OCI-LY1 (cell line): ENCODE measurements around the gene PTPRN2.

Source experiments
- H2AFZ ChIP-seq: fragments of 200-600 bp; sonication (generic), shearing (Covaris generic); 2 replicates; pipeline ENCODE4 v1.6.0; 2014; ENCODE audit warnings: antibody characterized with exemption, mild to moderate bottlenecking, low read length
- H3F3A ChIP-seq: fragments of 200-600 bp; sonication (generic), shearing (Covaris generic); 2 replicates; pipeline ENCODE4 v1.6.0; 2014; ENCODE audit warnings: mild to moderate bottlenecking, antibody characterized with exemption, low read length, moderate library complexity; ENCODE audit not compliant: insufficient read depth
- H3K27ac ChIP-seq: fragments of 200-600 bp; sonication (generic); 2 replicates; pipeline ENCODE4 v1.5.1; 2014; ENCODE audit warnings: low read length, mixed run types, mild to moderate bottlenecking, low read depth; ENCODE audit not compliant: poor library complexity, severe bottlenecking
- H3K27me3 ChIP-seq: fragments of 200-600 bp; sonication (generic); 2 replicates; pipeline ENCODE4 v1.6.0; 2014; ENCODE audit warnings: antibody characterized with exemption, mild to moderate bottlenecking, low read length, moderate library complexity; ENCODE audit not compliant: insufficient read depth
- H3K36me3 ChIP-seq: fragments of 200-600 bp; sonication (generic); 2 replicates; pipeline ENCODE4 v1.6.1; 2014; ENCODE audit warnings: mild to moderate bottlenecking, antibody characterized with exemption, low read length, moderate library complexity, mixed read lengths; ENCODE audit not compliant: insufficient read depth
- H3K4me1 ChIP-seq: fragments of 200-600 bp; sonication (generic); 2 replicates; pipeline ENCODE4 v1.5.1; 2014; ENCODE audit warnings: mild to moderate bottlenecking, low read length, moderate library complexity; ENCODE audit not compliant: insufficient read depth, severe bottlenecking
- H3K4me2 ChIP-seq: fragments of 200-600 bp; sonication (generic), shearing (Covaris generic); 2 replicates; pipeline ENCODE4 v1.6.1; 2014; ENCODE audit warnings: low read length
- H3K4me3 ChIP-seq: fragments of 200-600 bp; sonication (generic); 2 replicates; pipeline ENCODE4 v1.5.1; 2014; ENCODE audit warnings: low read length, low read depth, mild to moderate bottlenecking, mixed read lengths; ENCODE audit not compliant: poor library complexity, severe bottlenecking
- H3K79me2 ChIP-seq: fragments of 200-600 bp; shearing (Covaris generic); 2 replicates; pipeline ENCODE4 v1.6.1; 2016; ENCODE audit warnings: mixed run types, low read length, mixed read lengths; ENCODE audit not compliant: insufficient read depth
- H3K9ac ChIP-seq: fragments of 200-600 bp; sonication (generic), shearing (Covaris generic); 2 replicates; pipeline ENCODE4 v1.6.1; 2014; ENCODE audit warnings: mild to moderate bottlenecking, low read length, mixed read lengths
- H3K9me2 ChIP-seq: fragments of 200-600 bp; sonication (generic), shearing (Covaris generic); 2 replicates; pipeline ENCODE4 v1.6.1; 2014; ENCODE audit warnings: low read depth, mild to moderate bottlenecking, low read length, mixed read lengths
- H3K9me3 ChIP-seq: fragments of 200-600 bp; shearing (Covaris generic); 2 replicates; pipeline ENCODE4 v1.6.1; 2014; ENCODE audit warnings: low read length, mixed read lengths
- H4K20me1 ChIP-seq: fragments of 200-600 bp; sonication (generic), shearing (Covaris generic); 2 replicates; pipeline ENCODE4 v1.6.0; 2016; ENCODE audit warnings: mild to moderate bottlenecking, low read length; ENCODE audit not compliant: insufficient read depth
- EZH2 ChIP-seq: fragments of 200-600 bp; sonication (generic), shearing (Covaris generic); IDR thresholded peaks from 2 replicates; pipeline ENCODE4 v1.8.0; 2017; ENCODE audit warnings: borderline replicate concordance, mixed run types, mild to moderate bottlenecking, antibody characterized with exemption, low read length, moderate library complexity, mixed read lengths
- TF ChIP-seq, protein P1 (sequence below): fragments of 200-600 bp; sonication (generic), shearing (Covaris generic); IDR thresholded peaks from 2 replicates; pipeline ENCODE4 v1.5.1; 2017; ENCODE audit warnings: mild to moderate bottlenecking, antibody characterized with exemption, low read length, moderate library complexity, mixed read lengths

Gene PTPRN2

GRCh38 chr7:158389514-158390425 is 197.9 kb downstream of the PTPRN2 start:
- H3K4me1 ChIP-seq = no peaks in the 10 kb centered on the region
- no peak for TF ChIP-seq EZH2
- TF ChIP-seq, protein P1, sequence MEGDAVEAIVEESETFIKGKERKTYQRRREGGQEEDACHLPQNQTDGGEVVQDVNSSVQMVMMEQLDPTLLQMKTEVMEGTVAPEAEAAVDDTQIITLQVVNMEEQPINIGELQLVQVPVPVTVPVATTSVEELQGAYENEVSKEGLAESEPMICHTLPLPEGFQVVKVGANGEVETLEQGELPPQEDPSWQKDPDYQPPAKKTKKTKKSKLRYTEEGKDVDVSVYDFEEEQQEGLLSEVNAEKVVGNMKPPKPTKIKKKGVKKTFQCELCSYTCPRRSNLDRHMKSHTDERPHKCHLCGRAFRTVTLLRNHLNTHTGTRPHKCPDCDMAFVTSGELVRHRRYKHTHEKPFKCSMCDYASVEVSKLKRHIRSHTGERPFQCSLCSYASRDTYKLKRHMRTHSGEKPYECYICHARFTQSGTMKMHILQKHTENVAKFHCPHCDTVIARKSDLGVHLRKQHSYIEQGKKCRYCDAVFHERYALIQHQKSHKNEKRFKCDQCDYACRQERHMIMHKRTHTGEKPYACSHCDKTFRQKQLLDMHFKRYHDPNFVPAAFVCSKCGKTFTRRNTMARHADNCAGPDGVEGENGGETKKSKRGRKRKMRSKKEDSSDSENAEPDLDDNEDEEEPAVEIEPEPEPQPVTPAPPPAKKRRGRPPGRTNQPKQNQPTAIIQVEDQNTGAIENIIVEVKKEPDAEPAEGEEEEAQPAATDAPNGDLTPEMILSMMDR = no peak
- H4K20me1 ChIP-seq = no peaks in the 10 kb centered on the region
- no peaks in the 10 kb centered on the region for H3K36me3 ChIP-seq
- H3K27me3 ChIP-seq = 0 out of 2 replicates have a peak, but pooled peaks cover 5% of the 10 kb centered on the region
- no peak overlapping the region for H3K9ac ChIP-seq
- H2AFZ ChIP-seq = no peak overlapping the region
- no peaks in the 10 kb centered on the region for H3K9me3 ChIP-seq
- no peaks in the 10 kb centered on the region for H3K79me2 ChIP-seq
- H3F3A ChIP-seq = no peaks in the 10 kb centered on the region
- H3K4me3 ChIP-seq = no peak overlapping the region
- no peak overlapping the region for H3K27ac ChIP-seq
- H3K4me2 ChIP-seq = no peak overlapping the region
- H3K9me2 ChIP-seq = no peaks in the 10 kb centered on the region

DNA sequence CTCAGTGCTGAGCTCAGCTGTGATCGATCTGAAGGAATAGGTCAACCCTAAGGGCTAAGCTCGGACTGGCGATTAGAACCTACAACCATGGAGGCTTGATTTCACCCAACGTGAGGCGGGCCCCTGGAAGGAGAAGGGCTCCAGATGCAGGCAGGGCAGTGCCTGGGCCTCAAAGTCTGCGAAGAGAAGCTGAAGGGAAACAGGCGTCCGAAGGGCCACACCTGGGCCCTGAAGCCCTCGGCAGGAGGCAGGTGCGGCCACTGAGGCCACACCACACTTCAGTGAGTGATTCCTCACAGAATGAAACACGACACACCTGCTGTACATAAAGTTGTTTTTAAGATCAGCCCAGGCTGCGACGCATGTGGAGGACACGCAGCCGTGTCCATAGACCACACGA is 198.7 kb downstream of the PTPRN2 start:
- Histone ChIP-seq H4K20me1 (no peaks in the 10 kb centered on the region), H3K27me3 (0 out of 2 replicates have a peak, but pooled peaks cover 5% of the 10 kb centered on the region), H3K27ac (no peak overlapping the region), H3K4me2 (no peak overlapping the region), H3K4me1 (no peaks in the 10 kb centered on the region), H3K9me3 (no peaks in the 10 kb centered on the region), H3K9me2 (no peaks in the 10 kb centered on the region), H2AFZ (no peak overlapping the region), H3K9ac (no peak overlapping the region), H3K79me2 (no peaks in the 10 kb centered on the region), H3K4me3 (no peak overlapping the region), H3K36me3 (no peaks in the 10 kb centered on the region), H3F3A (no peaks in the 10 kb centered on the region)
- TF ChIP-seq EZH2 = no peak
- TF ChIP-seq, protein P1 = no peak

DNA sequence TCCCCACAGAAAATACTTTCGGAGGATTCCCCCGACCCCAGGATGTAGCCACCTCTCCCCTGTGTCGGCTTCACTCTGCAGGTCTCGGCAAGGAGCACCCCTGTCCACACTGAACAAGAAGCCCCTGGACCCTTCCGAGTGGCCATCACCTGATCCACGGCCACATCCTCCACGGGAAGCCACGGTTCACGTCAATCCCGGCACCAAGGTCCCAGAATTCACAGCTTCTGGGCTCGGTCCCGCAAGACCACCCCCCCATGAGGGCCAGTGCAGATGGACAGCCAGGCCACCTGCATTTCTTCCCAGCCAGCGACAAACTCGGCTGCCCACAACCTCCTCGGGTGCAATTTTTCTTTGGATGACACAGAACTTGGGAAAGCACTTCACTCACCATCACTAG is 199.6 kb downstream of the PTPRN2 start:
- H3K27ac ChIP-seq = no peak overlapping the region
- H3K79me2 ChIP-seq = no peaks in the 10 kb centered on the region
- 0 out of 2 replicates have a peak, but pooled peaks cover 5% of the 10 kb centered on the region for H3K27me3 ChIP-seq
- no peak overlapping the region for H2AFZ ChIP-seq
- H3K4me2 ChIP-seq = no peak overlapping the region
- H3K9me2 ChIP-seq = no peaks in the 10 kb centered on the region
- no peak overlapping the region for H3K9ac ChIP-seq
- H3K4me1 ChIP-seq = no peaks in the 10 kb centered on the region
- no peak overlapping the region for H3K4me3 ChIP-seq
- TF ChIP-seq, protein P1 = no peak
- no peak for TF ChIP-seq EZH2
- no peaks in the 10 kb centered on the region for H4K20me1 ChIP-seq
- H3F3A ChIP-seq = no peaks in the 10 kb centered on the region
- no peaks in the 10 kb centered on the region for H3K9me3 ChIP-seq
- no peaks in the 10 kb centered on the region for H3K36me3 ChIP-seq
